Kidney (tissue), 14 donors: ENCODE measurements around the gene TNRC18. TPM values are rescaled to one million over a fixed set of nuclear protein-coding genes. Genes with fewer than 3 reads are reported as not detected.

Experiments used
- DNase-seq, 5 donors: peaks; one replicate each; pipeline ENCODE4 v3.0.0-alpha.2; 2013 to 2020
- FAIRE-seq: peaks from 2 replicates; lab custom pipeline; 2012; peaks lifted over from hg19 to GRCh38; lab: Jason Lieb, UNC
- H3K27ac ChIP-seq, 2 donors: one replicate each; pipeline ENCODE4 v1.7.0; 2013; ENCODE audit warnings: low read depth in 2 of 2, low read length in 2 of 2, inconsistent platforms in 1 of 2
- H3K27me3 ChIP-seq: one replicate; pipeline ENCODE4 v1.7.1; 2013; ENCODE audit warnings: low read length, inconsistent platforms; ENCODE audit not compliant: control insufficient read depth, insufficient read depth
- H3K36me3 ChIP-seq, 3 donors: one replicate each; pipeline versions ENCODE4 v1.7.0 to v1.7.1; 2013; ENCODE audit warnings: low read length in 3 of 3, control low read depth in 1 of 3, inconsistent platforms in 1 of 3; ENCODE audit not compliant: insufficient read depth in 3 of 3, control insufficient read depth in 2 of 3
- H3K4me1 ChIP-seq, 3 donors: one replicate each; pipeline versions ENCODE4 v1.7.0 to v1.7.1; 2013; ENCODE audit warnings: low read length in 3 of 3, inconsistent platforms in 1 of 3, low read depth in 1 of 3; ENCODE audit not compliant: control insufficient read depth in 2 of 3, insufficient read depth in 2 of 3
- H3K4me3 ChIP-seq, 3 donors: one replicate each; pipeline versions ENCODE4 v1.7.0 to v1.8.1; 2013; ENCODE audit warnings: low read length in 3 of 3, control low read depth in 1 of 3, inconsistent platforms in 1 of 3
- H3K9ac ChIP-seq, 3 donors: one replicate each; pipeline versions ENCODE4 v1.7.0 to v1.7.1; 2013; ENCODE audit warnings: low read length in 3 of 3, control low read depth in 1 of 3, inconsistent platforms in 1 of 3
- H3K9me3 ChIP-seq, 3 donors: one replicate each; pipeline versions ENCODE4 v1.7.0 to v1.7.1; 2013; ENCODE audit warnings: low read length in 3 of 3, control low read depth in 1 of 3, inconsistent platforms in 1 of 3; ENCODE audit not compliant: control insufficient read depth in 2 of 3, insufficient read depth in 1 of 3
- intact Hi-C: fragments of 100-400 bp; cut with DNase I; formaldehyde crosslinking; loops from one replicate; pipeline ENCODE4 v1.11.1; 2022
- polyA plus RNA-seq: library from polyadenylated mRNA; stranded (reverse); fragments of 350-450 nt; fragmentation: Illumina TruSeq; extraction: RNeasy Lipid Tissue Mini Kit (QIAGEN cat#74804); gene quantifications from one replicate; pipeline ENCODE4 v1.2.3, GENCODE V29; 2014; ENCODE audit warnings: low read depth, low replicate concordance; ENCODE audit not compliant: insufficient read depth
- total RNA-seq: library from RNA; stranded (reverse); fragmentation: NEBNext Ultra II Directional; extraction: Animal tissue kit (Norgen Biotek cat#: 25700); gene quantifications from one replicate; pipeline ENCODE4 v1.2.1, GENCODE V29; 2021
- TF ChIP-seq, protein P1 (sequence below): IDR thresholded peaks from 3 replicates; pipeline ENCODE4 v1.5.1; 2012; ENCODE audit warnings: mild to moderate bottlenecking, moderate library complexity, borderline replicate concordance; ENCODE audit not compliant: insufficient read depth; ENCODE audit errors: extremely low read depth
- donor health status: control.
- donor health status: control.
- donor health status: control.
- donor health status: control.
- donor health status: control.
- donor health status: DM: yes; HTN: yes; CAD: no.
- donor health status: Normal renal cell carcinoma (clear cell type).

TNRC18 gene
- total and polyA plus RNA-seq, 2 donors from 2014 or later: 12.5 to 125 TPM

DNA sequence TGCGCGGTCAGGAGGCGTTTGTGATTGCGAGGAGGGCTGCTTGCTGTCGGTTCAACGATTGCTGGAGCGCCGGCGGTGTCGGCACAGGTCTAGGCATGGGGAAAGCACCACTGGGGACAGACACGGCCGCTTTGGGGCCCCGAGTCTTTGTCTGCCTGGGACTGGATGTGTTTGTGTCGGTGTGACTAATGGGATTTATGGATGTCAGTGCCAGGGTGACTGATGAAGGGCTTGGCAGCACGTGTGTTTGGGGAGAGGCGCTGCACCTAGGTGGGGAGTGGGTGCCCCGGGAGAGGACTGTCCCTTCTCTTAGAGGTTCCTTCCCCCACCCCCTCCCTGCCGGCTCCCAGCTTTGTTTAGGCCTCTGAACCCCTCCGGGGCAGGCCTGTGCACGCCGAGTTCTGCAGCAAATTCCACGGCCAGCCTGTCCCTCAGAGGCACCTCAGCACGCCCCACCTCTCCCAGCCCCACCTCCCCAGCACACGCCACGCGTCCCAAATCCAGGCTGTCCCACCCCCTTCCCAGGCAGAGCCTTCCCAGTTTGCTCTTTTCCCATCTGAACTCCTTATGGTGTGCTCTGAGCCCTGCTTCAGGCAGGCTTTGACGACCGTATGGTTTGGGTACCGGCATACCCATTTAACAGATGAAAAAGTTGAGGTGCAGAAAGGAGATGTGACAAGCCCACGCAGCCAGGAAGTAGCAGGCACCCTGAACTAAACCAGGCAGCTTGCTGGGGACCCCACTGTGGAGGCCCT is 6.4 kb upstream of the TNRC18 start:
- DNase-seq: peak in 4 of 5 donors; percentile 68 to 84 (median 76)
- FAIRE-seq: no peak
- H3K4me3 ChIP-seq: peak overlapping the region; percentile 51 to 93 (median 55)

DNA sequence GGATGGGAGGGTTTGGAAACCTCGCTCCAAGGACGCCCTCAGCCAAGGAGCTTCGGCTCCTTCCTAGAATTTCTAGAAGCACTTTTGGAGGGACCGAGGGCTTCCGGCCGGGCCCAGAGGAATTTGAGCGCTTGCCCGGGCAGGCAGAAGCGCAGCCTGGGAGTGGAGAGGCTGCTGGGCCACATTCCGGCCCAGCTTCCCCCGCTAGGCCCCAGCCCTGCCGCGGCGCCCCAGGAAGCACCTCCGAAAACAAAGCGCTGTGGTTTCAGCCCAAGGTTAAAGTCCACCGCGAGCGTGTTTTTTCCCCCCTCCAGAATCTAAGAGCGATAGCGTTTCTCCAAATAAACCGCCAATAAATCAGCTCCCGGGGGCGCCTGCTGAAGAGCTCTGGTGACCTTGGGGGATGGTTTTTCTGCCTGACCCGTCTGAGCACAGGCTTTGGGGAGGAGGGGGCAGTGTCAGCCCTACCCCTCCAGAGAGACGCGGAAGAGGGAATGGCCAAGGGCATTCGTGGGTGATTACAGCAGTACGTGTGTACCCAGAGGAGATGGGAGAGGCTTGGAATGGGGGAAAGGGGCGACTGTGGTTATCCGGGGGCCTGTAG is 5.7 kb upstream of the TNRC18 start:
- no peak for FAIRE-seq
- TF ChIP-seq, protein P1, sequence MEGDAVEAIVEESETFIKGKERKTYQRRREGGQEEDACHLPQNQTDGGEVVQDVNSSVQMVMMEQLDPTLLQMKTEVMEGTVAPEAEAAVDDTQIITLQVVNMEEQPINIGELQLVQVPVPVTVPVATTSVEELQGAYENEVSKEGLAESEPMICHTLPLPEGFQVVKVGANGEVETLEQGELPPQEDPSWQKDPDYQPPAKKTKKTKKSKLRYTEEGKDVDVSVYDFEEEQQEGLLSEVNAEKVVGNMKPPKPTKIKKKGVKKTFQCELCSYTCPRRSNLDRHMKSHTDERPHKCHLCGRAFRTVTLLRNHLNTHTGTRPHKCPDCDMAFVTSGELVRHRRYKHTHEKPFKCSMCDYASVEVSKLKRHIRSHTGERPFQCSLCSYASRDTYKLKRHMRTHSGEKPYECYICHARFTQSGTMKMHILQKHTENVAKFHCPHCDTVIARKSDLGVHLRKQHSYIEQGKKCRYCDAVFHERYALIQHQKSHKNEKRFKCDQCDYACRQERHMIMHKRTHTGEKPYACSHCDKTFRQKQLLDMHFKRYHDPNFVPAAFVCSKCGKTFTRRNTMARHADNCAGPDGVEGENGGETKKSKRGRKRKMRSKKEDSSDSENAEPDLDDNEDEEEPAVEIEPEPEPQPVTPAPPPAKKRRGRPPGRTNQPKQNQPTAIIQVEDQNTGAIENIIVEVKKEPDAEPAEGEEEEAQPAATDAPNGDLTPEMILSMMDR: no peak
- intact Hi-C loops: no loop called here
- Histone ChIP-seq H3K4me1 (peaks cover 0 to 17% (median 4%) of the 10 kb centered on the region in 3 donors), H3K4me3 (peak overlapping the region; percentile 51 to 93 (median 55)), H3K27ac (peak overlapping the region; percentile 99), H3K9ac (peak overlapping the region; percentile 30 to 95 (median 62)), H3K36me3 (no peaks in the 10 kb centered on the region), H3K9me3 (no peaks in the 10 kb centered on the region), H3K27me3 (no peaks in the 10 kb centered on the region)
- peak; percentile 83 to 90 (median 88) for DNase-seq

More for the DNA sequence above, 6.4 kb upstream of the TNRC18 start:
- H3K9ac ChIP-seq: peak overlapping the region; percentile 30 to 95 (median 62)
- intact Hi-C loops: no loop called here
- peak overlapping the region; percentile 99 for H3K27ac ChIP-seq
- H3K27me3 ChIP-seq: no peaks in the 10 kb centered on the region
- H3K36me3 ChIP-seq: no peaks in the 10 kb centered on the region
- TF ChIP-seq, protein P1: no peak
- H3K4me1 ChIP-seq: peaks cover 0 to 17% (median 4%) of the 10 kb centered on the region in 3 donors
- no peaks in the 10 kb centered on the region for H3K9me3 ChIP-seq

DNA sequence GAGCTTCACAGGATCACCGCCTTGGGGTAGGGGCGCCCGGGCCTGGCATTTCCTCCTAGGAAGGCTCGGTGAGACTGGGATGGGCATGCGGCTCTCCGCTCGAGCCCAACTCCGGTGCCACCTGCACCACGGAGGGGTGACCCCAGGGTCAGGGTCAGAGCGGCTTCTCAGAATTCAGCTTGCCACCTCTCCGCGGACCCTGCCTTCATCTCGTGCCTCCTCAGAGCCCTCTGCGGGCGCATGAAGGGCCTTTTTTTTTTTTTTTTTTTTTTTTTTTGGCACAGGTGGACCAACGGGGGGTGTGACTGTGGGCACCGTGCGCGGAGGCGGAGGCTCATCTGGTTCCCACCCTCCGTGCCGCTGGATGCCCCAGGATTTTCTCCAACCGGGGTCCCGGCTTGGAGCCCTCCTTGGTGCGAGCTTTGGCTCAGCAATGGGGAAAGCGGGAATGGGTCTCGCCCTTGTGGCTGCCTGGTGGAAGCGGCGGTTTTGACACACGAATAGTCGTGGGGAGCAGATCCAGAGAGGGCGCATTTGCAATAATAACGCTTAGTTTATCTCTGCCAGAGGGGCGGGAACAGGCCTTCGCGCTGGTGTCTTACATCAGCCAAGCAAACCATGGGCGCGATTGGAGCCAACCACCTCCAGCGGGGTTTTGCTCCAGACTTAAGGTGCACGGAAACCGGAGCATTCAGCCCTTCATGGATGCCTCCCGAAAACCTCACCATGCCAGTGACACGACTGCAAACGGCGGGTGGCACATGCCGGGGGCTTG is 5.0 kb upstream of the TNRC18 start:
- intact Hi-C loops: no loop called here
- Histone ChIP-seq H3K36me3 (no peaks in the 10 kb centered on the region), H3K4me3 (peak overlapping the region; percentile 38 to 93 (median 53)), H3K9ac (peak overlapping the region in 1 of 3 donors; percentile 95), H3K4me1 (peaks cover 0 to 17% (median 4%) of the 10 kb centered on the region in 3 donors), H3K27me3 (no peaks in the 10 kb centered on the region), H3K27ac (peak overlapping the region; percentile 99), H3K9me3 (no peaks in the 10 kb centered on the region)
- FAIRE-seq (no peak), DNase-seq (peak in 4 of 5 donors; percentile 47 to 83 (median 66))
- TF ChIP-seq, protein P1: no peak
